H1 (cell line): Measurements from ENCODE around the gene STBD1. TPM values are rescaled to one million over a fixed set of nuclear protein-coding genes. Genes with fewer than 3 reads are reported as not detected.

Experiments used
- CTCF ChIA-PET: fragments of 300-600 bp; sonication (Branson Sonifier 250); formaldehyde crosslinking; loops from one replicate; lab custom pipeline; 2021; ENCODE audit not compliant: partially characterized antibody; lab: Charles Lee
- POLR2A ChIA-PET: fragments of 300-600 bp; sonication (Branson Sonifier 250); formaldehyde crosslinking; loops from one replicate; lab custom pipeline; 2021; ENCODE audit warnings: inconsistent platforms; ENCODE audit not compliant: partially characterized antibody; lab: Charles Lee
- DNase-seq, 2 experiments: peaks; one replicate each; pipeline versions ENCODE4 v3.0.0 to v3.0.0-alpha.2; 2010 to 2022; ENCODE audit warnings: low spot score in 2 of 2, low read depth in 1 of 2, mixed read lengths in 1 of 2
- FAIRE-seq: peaks from 2 replicates; lab custom pipeline; 2011; peaks lifted over from hg19 to GRCh38; lab: Jason Lieb, UNC
- H2AFZ ChIP-seq: 2 replicates; pipeline ENCODE4 v1.8.1; 2012; ENCODE audit warnings: low read length, inconsistent platforms
- H2AK5ac ChIP-seq: 2 replicates; pipeline ENCODE4 v1.6.1; 2013; ENCODE audit warnings: low read depth, low read length
- H2BK120ac ChIP-seq: replicated peaks from 2 replicates; pipeline ENCODE3; 2013; ENCODE audit warnings: low read depth, low read length, inconsistent platforms
- H2BK12ac ChIP-seq: 2 replicates; pipeline ENCODE4 v1.6.1; 2013; ENCODE audit warnings: low read depth, low read length
- H2BK15ac ChIP-seq: 2 replicates; pipeline ENCODE4 v1.6.1; 2013; ENCODE audit warnings: low read length
- H2BK20ac ChIP-seq: 2 replicates; pipeline ENCODE4 v1.6.1; 2013; ENCODE audit warnings: low read length
- H2BK5ac ChIP-seq: 2 replicates; pipeline ENCODE4 v1.6.1; 2013; ENCODE audit warnings: low read depth, low read length
- H3K14ac ChIP-seq: 2 replicates; pipeline ENCODE4 v1.6.1; 2013; ENCODE audit warnings: inconsistent platforms; ENCODE audit not compliant: insufficient read length
- H3K18ac ChIP-seq: 2 replicates; pipeline ENCODE4 v1.6.1; 2013; ENCODE audit warnings: low read length; ENCODE audit errors: extremely low read depth
- H3K23ac ChIP-seq: 2 replicates; pipeline ENCODE4 v1.6.1; 2013; ENCODE audit warnings: inconsistent platforms; ENCODE audit not compliant: insufficient read length
- H3K23me2 ChIP-seq: 2 replicates; pipeline ENCODE4 v1.6.1; 2013; ENCODE audit warnings: low read depth, low read length
- H3K27ac ChIP-seq: 2 replicates; pipeline ENCODE4 v1.6.1; 2011; ENCODE audit warnings: low read depth, low read length, inconsistent platforms
- H3K27me3 ChIP-seq, 4 experiments: replicated peaks in 1 of 4; 1 replicate in 1 of 4; 2 replicates in 3 of 4; pipeline versions ENCODE4 v1.6.1 to v1.8.1; 2011 to 2013; ENCODE audit warnings: low read length in 3 of 4, mild to moderate bottlenecking in 3 of 4, inconsistent platforms in 2 of 4, mixed read lengths in 2 of 4, moderate library complexity in 1 of 4; ENCODE audit not compliant: control insufficient read depth in 3 of 4, insufficient read depth in 3 of 4; ENCODE audit errors: extremely low read depth in 1 of 4
- H3K36me3 ChIP-seq, 4 experiments: 2 replicates each; pipeline versions ENCODE4 v1.6.1 to v1.8.1; 2011 to 2013; ENCODE audit warnings: mild to moderate bottlenecking in 4 of 4, low read length in 3 of 4, moderate library complexity in 2 of 4, control low read depth in 1 of 4, inconsistent platforms in 1 of 4; ENCODE audit not compliant: insufficient read depth in 4 of 4, control insufficient read depth in 2 of 4
- H3K4ac ChIP-seq: replicated peaks from 2 replicates; pipeline ENCODE3; 2013; ENCODE audit warnings: low read length, low read depth, mixed read lengths, inconsistent platforms; ENCODE audit not compliant: insufficient read length
- H3K4me1 ChIP-seq, 4 experiments: replicated peaks in 1 of 4; 1 replicate in 1 of 4; 2 replicates in 3 of 4; pipeline versions ENCODE4 v1.6.1 to v1.8.1; 2011 to 2013; ENCODE audit warnings: low read length in 3 of 4, inconsistent platforms in 2 of 4, mixed read lengths in 1 of 4; ENCODE audit not compliant: insufficient read depth in 4 of 4, control insufficient read depth in 3 of 4
- H3K4me2 ChIP-seq, 2 experiments: 2 replicates each; pipeline versions ENCODE4 v1.6.1 to v1.8.1; 2011 to 2013; ENCODE audit warnings: low read depth in 2 of 2, low read length in 2 of 2, control low read depth in 1 of 2, inconsistent platforms in 1 of 2, mild to moderate bottlenecking in 1 of 2; ENCODE audit not compliant: insufficient read depth in 1 of 2
- H3K4me3 ChIP-seq, 4 experiments: fragments of 200-600, 300-600 bp in 1 of 4; sonication (generic), shearing (Covaris generic), sonication (Bioruptor Twin) in 1 of 4; 2 replicates each; pipeline versions ENCODE4 v1.5.1 to v1.8.1; 2011 to 2016; ENCODE audit warnings: low read length in 4 of 4, low read depth in 3 of 4, control low read depth in 2 of 4, inconsistent platforms in 2 of 4, mild to moderate bottlenecking in 2 of 4, mixed read lengths in 1 of 4, moderate library complexity in 1 of 4; ENCODE audit not compliant: insufficient read depth in 2 of 4; ENCODE audit errors: extremely low read depth in 1 of 4
- H3K56ac ChIP-seq: replicated peaks from 2 replicates; pipeline ENCODE3; 2013; ENCODE audit warnings: low read depth, mild to moderate bottlenecking, mixed read lengths, low read length, inconsistent platforms; ENCODE audit not compliant: insufficient read length
- H3K79me1 ChIP-seq: 2 replicates; pipeline ENCODE4 v1.6.1; 2013; ENCODE audit warnings: low read depth, low read length, control low read depth
- H3K79me2 ChIP-seq, 2 experiments: 2 replicates each; pipeline versions ENCODE4 v1.6.1 to v1.8.1; 2012 to 2013; ENCODE audit warnings: low read length in 2 of 2, mild to moderate bottlenecking in 2 of 2, inconsistent platforms in 1 of 2; ENCODE audit not compliant: insufficient read depth in 2 of 2, control insufficient read depth in 1 of 2
- H3K9ac ChIP-seq, 4 experiments: replicated peaks in 1 of 4; 1 replicate in 1 of 4; 2 replicates in 3 of 4; pipeline versions ENCODE4 v1.6.1 to v1.8.1; 2011 to 2013; ENCODE audit warnings: low read depth in 3 of 4, low read length in 3 of 4, control low read depth in 2 of 4, mild to moderate bottlenecking in 2 of 4, moderate library complexity in 2 of 4, inconsistent platforms in 1 of 4; ENCODE audit errors: extremely low read depth in 1 of 4
- H3K9me3 ChIP-seq, 2 experiments: 2 replicates each; pipeline versions ENCODE4 v1.6.1 to v1.8.1; 2012 to 2013; ENCODE audit warnings: mild to moderate bottlenecking in 2 of 2, moderate library complexity in 2 of 2, control low read depth in 1 of 2, inconsistent platforms in 1 of 2, low read depth in 1 of 2, low read length in 1 of 2, mixed read lengths in 1 of 2; ENCODE audit not compliant: insufficient read depth in 2 of 2
- H4K20me1 ChIP-seq, 2 experiments: replicated peaks in 1 of 2; 2 replicates each; pipeline versions ENCODE3 to v1.8.1; 2011 to 2013; ENCODE audit warnings: inconsistent platforms in 2 of 2, low read length in 2 of 2, mild to moderate bottlenecking in 1 of 2; ENCODE audit not compliant: insufficient read depth in 2 of 2, control insufficient read depth in 1 of 2
- H4K5ac ChIP-seq: 2 replicates; pipeline ENCODE4 v1.6.1; 2013; ENCODE audit warnings: low read length, low read depth, mixed read lengths, inconsistent platforms; ENCODE audit not compliant: insufficient read length
- H4K8ac ChIP-seq: 2 replicates; pipeline ENCODE4 v1.8.0; 2013; ENCODE audit warnings: mild to moderate bottlenecking, moderate library complexity, low read length, inconsistent platforms; ENCODE audit not compliant: insufficient read depth; ENCODE audit errors: extremely low read depth
- H4K91ac ChIP-seq: replicated peaks from 2 replicates; pipeline ENCODE3; 2013; ENCODE audit warnings: low read length, mixed read lengths, inconsistent platforms; ENCODE audit not compliant: insufficient read length
- CTCF ChIP-seq, 3 experiments: IDR thresholded peaks; 1 replicate in 2 of 3; 2 replicates in 1 of 3; pipeline versions ENCODE4 v1.5.1 to v1.6.1; 2011; ENCODE audit warnings: low read length in 3 of 3, mild to moderate bottlenecking in 3 of 3, inconsistent platforms in 2 of 3, low read depth in 1 of 3, moderate library complexity in 1 of 3; ENCODE audit not compliant: insufficient read depth in 1 of 3; ENCODE audit errors: control extremely low read depth in 1 of 3
- GTF2F1 ChIP-seq: IDR thresholded peaks from 2 replicates; pipeline ENCODE4 v1.6.1; 2012; ENCODE audit warnings: low read depth, low read length, improper control_type of control experiment, borderline replicate concordance
- RAD21 ChIP-seq, 2 experiments: IDR thresholded peaks in 1 of 2; conservative IDR thresholded peaks in 1 of 2; 2 replicates each; pipeline ENCODE4 v1.6.1; 2011; ENCODE audit warnings: low read depth in 2 of 2, low read length in 2 of 2, improper control_type of control experiment in 1 of 2, inconsistent platforms in 1 of 2, mild to moderate bottlenecking in 1 of 2, moderate library complexity in 1 of 2
- WGBS, 2 experiments: shearing (Covaris generic) in 1 of 2; methylation state at CpG; one replicate each; pipeline versions ENCODE4 v1.1.6 to v1.1.7; 2013 to 2015; ENCODE audit warnings: low lambda C conversion rate in 2 of 2, mixed read lengths in 2 of 2, inconsistent platforms in 1 of 2, low coverage in 1 of 2, missing lambda C conversion rate in 1 of 2; ENCODE audit not compliant: insufficient replicate concordance in 2 of 2, insufficient coverage in 1 of 2, insufficient read length in 1 of 2; ENCODE audit errors: extremely low coverage in 1 of 2, missing lambda C conversion rate in 1 of 2; 5-methylcytosine and 5-hydroxymethylcytosine counted together
- polyA plus RNA-seq, 7 experiments: library from polyadenylated mRNA; depleted of rRNA in 3 of 7; stranded (reverse) in 5 of 7; unstranded in 2 of 7; fragments of >200 nt in 5 of 7; fragments of 200-250 nt in 2 of 7; gene quantifications; 1 replicate in 5 of 7; 2 replicates in 1 of 7; 4 replicates in 1 of 7; pipeline versions ENCODE4 v1.2.1 to v1.2.3, GENCODE V29; 2011 to 2013; ENCODE audit warnings: missing spikeins in 2 of 7, mixed read lengths in 2 of 7
- total RNA-seq: library from RNA; stranded (reverse); fragmentation: NEBNext Ultra II Directional; extraction: Animal tissue kit (Norgen Biotek cat#: 25700); gene quantifications from 2 replicates; pipeline ENCODE4 v1.2.1, GENCODE V29; 2021

STBD1 gene
- total and polyA plus RNA-seq, 2 of the 8 experiments (the other 6 are each of a cell fraction or from before 2014, with no cell fraction given): 0.45 to 1.7 TPM

- H3K18ac ChIP-seq: no peak overlapping the region
- H2BK12ac ChIP-seq: no peak overlapping the region
- no peak overlapping the region for H3K14ac ChIP-seq
- no peaks in the 10 kb centered on the region for H3K79me2 ChIP-seq
- H2AFZ ChIP-seq: no peak overlapping the region
- no peaks in the 10 kb centered on the region for H3K79me1 ChIP-seq
- H4K91ac ChIP-seq: no peak overlapping the region
- DNase-seq: no peak
- no peaks in the 10 kb centered on the region; the same call in 1 of the 2 replicates for H3K23me2 ChIP-seq
- H3K4me2 ChIP-seq: no peak overlapping the region
- no peaks in the 10 kb centered on the region; a peak in 1 of 7 replicates for H3K4me1 ChIP-seq
- 88% methylated on average over 4 of the region's 4 CpGs; no CpG with 5 or more reads in 1 of the 2 experiments for WGBS, 2 experiments
- H3K4me3 ChIP-seq: no peak overlapping the region
- H3K9ac ChIP-seq: no peak overlapping the region
- H4K5ac ChIP-seq: no peak overlapping the region
- H4K20me1 ChIP-seq: no peaks in the 10 kb centered on the region
- H2BK20ac ChIP-seq: no peak overlapping the region
- no peak overlapping the region for H2BK5ac ChIP-seq
- no peak overlapping the region for H2AK5ac ChIP-seq
- no peak overlapping the region for H3K23ac ChIP-seq
- no peak overlapping the region for H4K8ac ChIP-seq
- no peak overlapping the region for H3K56ac ChIP-seq
- H3K4ac ChIP-seq: no peak overlapping the region
- CTCF ChIA-PET: interaction anchor here (0.8 to 2.6 kb wide), 8 partner anchors 8 to 98 kb away, joined by 3 to 14 read pairs (median 4); partner anchors contain the start of gene STBD1
- TF ChIP-seq CTCF (IDR thresholded peaks at IDR 0.05; ENCODE audit: control extremely low read depth in 1 of 3, insufficient read depth in 1 of 3, low read depth in 1 of 3, low read length in 3 of 3) (peak in 2 of 3 experiments; percentile 6 to 13; a peak in 1 of 4 replicates), GTF2F1 (no peak), RAD21 (IDR thresholded peaks at IDR 0.05 in 1 of 2, conservative IDR thresholded peaks at IDR 0.05 in 1 of 2; ENCODE audit: low read depth in 2 of 2, low read length in 2 of 2) (peak; percentile 40 to 57)
- FAIRE-seq: no peak
- H3K36me3 ChIP-seq: no peaks in the 10 kb centered on the region
- no peak overlapping the region for H2BK120ac ChIP-seq
- peaks cover 0 to 1% (median 0%) of the 10 kb centered on the region in 4 experiments; a peak in 1 of 7 replicates for H3K27me3 ChIP-seq
- H3K9me3 ChIP-seq: no peaks in the 10 kb centered on the region
- H2BK15ac ChIP-seq: no peak overlapping the region
- POLR2A ChIA-PET: no interaction called here
- H3K27ac ChIP-seq: no peak overlapping the region
These were observed 27.1 kb upstream of the STBD1 start for GRCh38 chr4:76279462-76279861.
